ENCODE measurements around the gene CAMK1G. TPM values are rescaled to one million over a fixed set of nuclear protein-coding genes. Genes with fewer than 3 reads are reported as not detected.

The CAMK1G gene
- total and polyA plus RNA-seq, 2 donors (not counting 1 experiment from before 2014, with no cell fraction given) = not detected

DNA sequence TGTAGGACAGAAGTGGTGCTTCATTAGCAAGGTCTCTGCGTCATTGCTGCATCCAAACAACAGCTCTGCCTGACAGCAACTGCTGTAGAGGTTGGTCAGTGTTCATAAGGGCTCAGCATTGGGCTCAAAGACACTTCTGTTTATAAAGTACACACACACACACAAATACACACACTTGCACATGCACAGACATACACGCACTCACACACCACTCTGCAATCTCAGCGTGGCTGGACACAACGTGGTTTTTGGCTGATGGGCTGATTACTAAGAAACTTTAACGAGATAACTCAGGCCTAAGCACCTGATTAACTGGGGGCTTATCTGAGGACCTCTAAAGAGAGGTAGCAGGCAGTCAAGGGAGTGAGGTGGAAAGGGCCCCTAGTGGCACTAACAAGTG, 20.4 kb downstream of the CAMK1G start:
- ChIA-PET POLR2A (no interaction called here), CTCF (no interaction called here)
- peaks cover 5% of the 10 kb centered on the region for H3K27me3 Mint-ChIP-seq
- no peaks in the 10 kb centered on the region for H3K9me3 Mint-ChIP-seq (ENCODE audit: insufficient read depth)
- H3K4me3 Mint-ChIP-seq = no peak overlapping the region
- TF ChIP-seq EZH2 (IDR thresholded peaks at IDR 0.05; ENCODE audit: borderline replicate concordance, insufficient read depth, low read depth, low read length, poor library complexity, severe bottlenecking) = no peak
- TF ChIP-seq, protein P1, sequence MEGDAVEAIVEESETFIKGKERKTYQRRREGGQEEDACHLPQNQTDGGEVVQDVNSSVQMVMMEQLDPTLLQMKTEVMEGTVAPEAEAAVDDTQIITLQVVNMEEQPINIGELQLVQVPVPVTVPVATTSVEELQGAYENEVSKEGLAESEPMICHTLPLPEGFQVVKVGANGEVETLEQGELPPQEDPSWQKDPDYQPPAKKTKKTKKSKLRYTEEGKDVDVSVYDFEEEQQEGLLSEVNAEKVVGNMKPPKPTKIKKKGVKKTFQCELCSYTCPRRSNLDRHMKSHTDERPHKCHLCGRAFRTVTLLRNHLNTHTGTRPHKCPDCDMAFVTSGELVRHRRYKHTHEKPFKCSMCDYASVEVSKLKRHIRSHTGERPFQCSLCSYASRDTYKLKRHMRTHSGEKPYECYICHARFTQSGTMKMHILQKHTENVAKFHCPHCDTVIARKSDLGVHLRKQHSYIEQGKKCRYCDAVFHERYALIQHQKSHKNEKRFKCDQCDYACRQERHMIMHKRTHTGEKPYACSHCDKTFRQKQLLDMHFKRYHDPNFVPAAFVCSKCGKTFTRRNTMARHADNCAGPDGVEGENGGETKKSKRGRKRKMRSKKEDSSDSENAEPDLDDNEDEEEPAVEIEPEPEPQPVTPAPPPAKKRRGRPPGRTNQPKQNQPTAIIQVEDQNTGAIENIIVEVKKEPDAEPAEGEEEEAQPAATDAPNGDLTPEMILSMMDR (IDR thresholded peaks at IDR 0.05) = no peak
- Histone ChIP-seq H4K20me1 (ENCODE audit: control insufficient read depth, insufficient read depth, low read length, poor library complexity, severe bottlenecking) (no peaks in the 10 kb centered on the region), H3K79me2 (ENCODE audit: control insufficient read depth, insufficient read depth, low read length) (no peaks in the 10 kb centered on the region), H3K9ac (ENCODE audit: low read length) (no peak overlapping the region), H3K27me3 (replicated peaks in 1 of 4; ENCODE audit: control extremely low read depth in 1 of 4, control insufficient read depth in 3 of 4, insufficient read depth in 4 of 4, low read length in 3 of 4) (peaks cover 0 to 3% (median 0%) of the 10 kb centered on the region in 4 experiments), H3K4me3 (ENCODE audit: control extremely low read depth in 1 of 5, extremely low read depth in 1 of 5, insufficient read depth in 1 of 5, low read depth in 2 of 5, low read length in 4 of 5) (no peak overlapping the region), H3K4me2 (replicated peaks; ENCODE audit: low read depth, low read length, poor library complexity, severe bottlenecking) (no peak overlapping the region), H3K27ac (ENCODE audit: low read length in 2 of 2) (no peak overlapping the region), H3K4me1 (ENCODE audit: control insufficient read depth in 2 of 2, insufficient read depth in 2 of 2, low read length in 2 of 2) (no peaks in the 10 kb centered on the region), H2AFZ (ENCODE audit: insufficient read depth, low read depth, low read length, poor library complexity, severe bottlenecking) (no peak overlapping the region), H3K36me3 (replicated peaks in 1 of 2; ENCODE audit: control extremely low read depth in 1 of 2, control insufficient read depth in 1 of 2, extremely low read depth in 1 of 2, insufficient read depth in 2 of 2, low read length in 1 of 2) (no peaks in the 10 kb centered on the region), H3K9me3 (ENCODE audit: control extremely low read depth in 1 of 3, control insufficient read depth in 2 of 3, insufficient read depth in 1 of 3, low read length in 2 of 3) (no peaks in the 10 kb centered on the region)
- no peak overlapping the region for H3K27ac Mint-ChIP-seq
- WGBS (ENCODE audit: insufficient coverage) = 88% methylated on average over 4 of the region's 5 CpGs
- DNase-seq = no peak
- H3K4me1 Mint-ChIP-seq = peaks cover 2% of the 10 kb centered on the region
- intact Hi-C loops (cut with micrococcal nuclease) = loop anchor here (2.0 kb wide), 1 partner anchor 89 kb away; no protein-coding TSS in a partner anchor
- ATAC-seq (ENCODE audit: low read depth) = no peak

DNA sequence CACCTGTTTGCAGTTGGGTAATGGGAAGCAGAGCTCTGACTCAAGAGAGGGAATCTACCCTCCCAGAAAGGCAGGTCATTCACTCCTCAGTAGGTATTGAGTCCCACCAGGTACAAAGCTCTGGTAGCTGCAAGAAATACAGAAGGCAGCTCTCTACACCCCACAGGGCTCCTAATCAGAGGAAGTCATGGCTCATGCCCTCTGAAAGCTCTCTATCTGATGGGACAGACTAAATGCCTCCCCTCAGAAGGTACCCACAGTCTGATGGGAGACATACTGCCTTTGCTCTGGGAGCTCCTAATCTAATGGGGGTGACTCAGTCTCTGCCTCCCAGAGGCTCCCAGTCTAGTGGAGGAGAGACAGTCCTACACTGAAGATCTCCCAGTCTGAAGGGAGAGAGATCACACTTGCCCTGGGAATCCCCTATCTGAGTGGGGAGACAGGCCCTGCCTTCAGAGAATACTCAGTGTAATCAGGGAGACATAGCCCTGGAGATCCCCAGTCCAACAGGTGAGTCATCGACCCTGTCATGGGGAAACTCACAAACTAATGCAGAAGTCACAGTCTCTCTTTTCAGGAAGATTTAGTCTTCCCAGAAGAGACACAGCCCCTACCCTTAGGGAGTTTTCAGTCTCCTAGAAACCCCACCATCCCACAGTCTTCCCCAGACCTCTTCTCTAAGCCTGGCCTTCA, 23.7 kb downstream of the CAMK1G start:
- Histone ChIP-seq H3K79me2 (ENCODE audit: control insufficient read depth, insufficient read depth, low read length) (no peaks in the 10 kb centered on the region), H3K4me1 (ENCODE audit: control insufficient read depth in 2 of 2, insufficient read depth in 2 of 2, low read length in 2 of 2) (no peaks in the 10 kb centered on the region), H3K36me3 (replicated peaks in 1 of 2; ENCODE audit: control extremely low read depth in 1 of 2, control insufficient read depth in 1 of 2, extremely low read depth in 1 of 2, insufficient read depth in 2 of 2, low read length in 1 of 2) (no peaks in the 10 kb centered on the region), H2AFZ (ENCODE audit: insufficient read depth, low read depth, low read length, poor library complexity, severe bottlenecking) (no peak overlapping the region), H4K20me1 (ENCODE audit: control insufficient read depth, insufficient read depth, low read length, poor library complexity, severe bottlenecking) (no peaks in the 10 kb centered on the region), H3K9ac (ENCODE audit: low read length) (no peak overlapping the region), H3K4me3 (ENCODE audit: control extremely low read depth in 1 of 5, extremely low read depth in 1 of 5, insufficient read depth in 1 of 5, low read depth in 2 of 5, low read length in 4 of 5) (no peak overlapping the region), H3K4me2 (replicated peaks; ENCODE audit: low read depth, low read length, poor library complexity, severe bottlenecking) (no peak overlapping the region), H3K27ac (ENCODE audit: low read length in 2 of 2) (no peak overlapping the region), H3K9me3 (ENCODE audit: control extremely low read depth in 1 of 3, control insufficient read depth in 2 of 3, insufficient read depth in 1 of 3, low read length in 2 of 3) (no peaks in the 10 kb centered on the region), H3K27me3 (replicated peaks in 1 of 4; ENCODE audit: control extremely low read depth in 1 of 4, control insufficient read depth in 3 of 4, insufficient read depth in 4 of 4, low read length in 3 of 4) (peaks cover 0 to 5% (median 0%) of the 10 kb centered on the region in 4 experiments)
- Mint-ChIP-seq H3K27me3 (no peaks in the 10 kb centered on the region), H3K4me1 (peaks cover 2% of the 10 kb centered on the region), H3K9me3 (ENCODE audit: insufficient read depth) (no peaks in the 10 kb centered on the region), H3K4me3 (no peak overlapping the region), H3K27ac (no peak overlapping the region)
- DNase-seq (no peak), ATAC-seq (ENCODE audit: low read depth) (peak; percentile 60)
- intact Hi-C loops (cut with micrococcal nuclease) = no loop called here
- TF ChIP-seq EZH2 (IDR thresholded peaks at IDR 0.05; ENCODE audit: borderline replicate concordance, insufficient read depth, low read depth, low read length, poor library complexity, severe bottlenecking) = no peak
- TF ChIP-seq, protein P1 (IDR thresholded peaks at IDR 0.05) = no peak
- POLR2A ChIA-PET = no interaction called here
- CTCF ChIA-PET = interaction anchor here (1.8 kb wide), 1 partner anchor 30 kb away, joined by 4 read pairs; no protein-coding TSS in a partner anchor
- WGBS (ENCODE audit: insufficient coverage) = 44% methylated on average over 1 of the region's 1 CpG
